Inflammatory macrophage treated with lipopolysaccharide for 1 hour (primary cell): Measurements from ENCODE around the gene HOTAIR.
A peak's percentile ranks its signal among the peaks of the same experiment; 100 is the strongest.

Experiments used
- DNase-seq, 2 donors: peaks; one replicate each; pipeline ENCODE4 v3.0.0-alpha.2; 2020 to 2022

Gene HOTAIR

DNA sequence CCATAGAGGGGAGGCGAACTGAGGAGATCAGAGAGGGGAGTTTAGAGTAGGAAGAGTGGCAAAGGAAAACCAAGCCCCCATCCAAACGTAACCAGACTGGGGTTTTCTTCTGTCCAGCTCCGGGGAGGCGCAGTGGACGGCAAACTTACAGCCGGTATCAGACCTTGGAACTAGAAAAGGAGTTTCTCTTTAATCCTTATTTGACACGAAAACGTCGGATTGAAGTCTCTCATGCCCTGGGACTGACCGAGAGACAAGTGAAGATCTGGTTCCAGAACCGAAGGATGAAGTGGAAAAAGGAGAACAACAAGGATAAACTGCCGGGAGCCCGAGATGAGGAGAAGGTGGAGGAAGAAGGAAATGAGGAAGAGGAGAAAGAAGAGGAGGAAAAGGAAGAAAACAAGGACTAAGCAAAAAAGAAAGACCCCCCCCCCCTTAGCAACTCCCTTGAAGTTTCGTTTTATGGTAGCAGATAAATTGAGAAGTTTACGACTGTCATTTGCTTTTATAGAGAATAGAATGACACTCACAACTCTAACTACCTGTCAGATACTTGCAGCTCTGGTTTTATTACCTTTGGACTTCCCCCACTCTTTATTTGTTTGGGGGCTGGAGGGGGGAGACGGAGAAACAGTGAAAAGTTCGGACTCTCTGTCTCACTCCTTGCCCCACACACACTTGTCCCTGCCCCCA, 36.4 kb upstream of the HOTAIR start:
- no peak for DNase-seq

DNA sequence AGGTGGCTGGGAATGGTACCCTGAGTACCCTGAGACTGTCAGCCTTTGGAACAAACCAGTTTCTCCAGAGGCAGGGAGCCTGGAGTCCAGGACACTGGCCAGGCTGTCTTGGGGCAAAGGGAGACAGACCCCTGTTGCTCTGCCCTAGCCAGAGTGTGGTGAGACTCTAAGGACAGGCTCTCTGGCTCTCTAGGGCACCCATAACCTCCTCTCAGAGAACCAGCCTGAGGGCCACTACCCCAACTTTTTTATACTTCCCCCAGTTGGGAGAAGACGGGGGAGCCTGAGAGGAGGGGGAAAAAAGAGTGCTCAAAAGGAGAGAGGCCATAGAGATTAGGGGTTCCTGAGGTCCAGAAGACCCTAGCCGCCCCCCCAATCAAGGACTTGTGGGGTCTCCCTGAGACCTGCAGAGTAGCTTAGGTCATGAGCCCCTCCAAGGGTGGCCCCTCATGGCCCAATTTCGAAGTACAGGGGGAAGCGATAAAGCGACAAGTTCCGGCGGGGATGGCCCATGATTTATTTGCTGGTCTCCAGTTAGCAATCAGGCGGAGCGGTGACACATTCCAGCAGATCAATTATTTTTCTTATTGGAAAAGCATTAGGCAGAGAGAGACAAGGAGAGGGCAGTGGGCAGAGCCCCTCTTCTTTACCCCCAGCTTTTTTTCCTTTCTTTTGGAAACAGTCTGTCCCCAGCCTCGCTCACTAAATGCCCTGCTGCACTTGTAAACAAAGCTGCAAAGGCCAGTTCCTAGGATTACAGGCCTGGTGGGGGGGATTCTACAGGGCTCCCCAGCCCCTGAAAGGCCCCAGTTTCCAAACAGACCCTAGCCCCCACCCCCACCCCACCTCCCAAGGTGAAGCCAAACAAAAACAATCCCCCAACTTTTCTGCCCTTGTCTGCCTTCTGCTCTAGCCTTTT, 35.6 kb upstream of the HOTAIR start:
- no peak for DNase-seq

DNA sequence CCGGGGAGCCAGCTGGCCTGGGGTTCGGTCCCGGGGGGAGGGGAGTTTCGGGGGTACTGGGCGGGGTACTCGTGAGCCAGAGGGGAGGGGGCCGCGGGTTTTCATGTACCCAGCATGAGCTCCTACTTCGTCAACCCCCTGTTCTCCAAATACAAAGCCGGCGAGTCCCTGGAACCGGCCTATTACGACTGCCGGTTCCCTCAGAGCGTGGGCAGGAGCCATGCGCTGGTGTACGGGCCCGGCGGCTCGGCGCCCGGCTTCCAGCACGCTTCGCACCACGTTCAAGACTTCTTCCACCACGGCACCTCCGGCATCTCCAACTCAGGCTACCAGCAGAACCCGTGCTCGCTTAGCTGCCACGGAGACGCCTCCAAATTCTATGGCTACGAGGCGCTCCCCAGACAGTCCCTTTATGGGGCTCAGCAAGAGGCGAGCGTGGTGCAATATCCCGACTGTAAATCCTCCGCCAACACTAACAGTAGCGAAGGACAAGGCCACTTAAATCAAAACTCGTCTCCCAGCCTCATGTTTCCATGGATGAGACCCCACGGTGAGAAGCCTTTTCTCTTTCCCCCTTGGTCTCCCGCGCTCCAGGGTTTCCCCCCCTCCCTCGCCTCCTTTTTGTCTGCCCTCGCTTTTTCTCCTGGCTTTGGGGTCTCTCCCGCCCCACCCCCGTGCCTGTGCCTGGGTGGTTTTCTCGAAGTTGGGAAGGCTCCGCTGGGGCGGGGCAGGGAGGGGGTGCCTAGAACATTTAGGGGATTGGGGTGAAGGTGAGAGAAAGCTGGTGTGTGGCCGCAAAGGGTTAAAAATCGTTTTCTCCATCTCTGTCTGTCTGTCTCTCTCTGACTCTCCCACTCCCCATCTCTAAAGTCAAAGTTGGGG, 34.7 kb upstream of the HOTAIR start:
- peak; percentile 14 to 24 for DNase-seq

DNA sequence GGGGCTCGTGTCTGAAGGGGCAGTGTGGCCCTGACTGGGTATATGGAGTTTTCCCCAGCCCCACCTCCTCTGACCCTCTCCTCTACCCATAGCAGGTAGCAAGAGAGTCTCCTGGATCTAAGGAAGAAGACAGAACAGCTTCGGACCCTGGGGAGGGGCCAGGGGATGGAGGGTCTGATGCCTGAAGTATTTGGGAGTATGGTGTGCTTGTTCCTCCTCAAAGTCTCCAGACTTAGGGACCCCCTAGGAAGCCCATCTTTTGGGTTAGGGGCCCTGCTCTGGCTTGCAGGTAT, 33.5 kb upstream of the HOTAIR start:
- no peak for DNase-seq

DNA sequence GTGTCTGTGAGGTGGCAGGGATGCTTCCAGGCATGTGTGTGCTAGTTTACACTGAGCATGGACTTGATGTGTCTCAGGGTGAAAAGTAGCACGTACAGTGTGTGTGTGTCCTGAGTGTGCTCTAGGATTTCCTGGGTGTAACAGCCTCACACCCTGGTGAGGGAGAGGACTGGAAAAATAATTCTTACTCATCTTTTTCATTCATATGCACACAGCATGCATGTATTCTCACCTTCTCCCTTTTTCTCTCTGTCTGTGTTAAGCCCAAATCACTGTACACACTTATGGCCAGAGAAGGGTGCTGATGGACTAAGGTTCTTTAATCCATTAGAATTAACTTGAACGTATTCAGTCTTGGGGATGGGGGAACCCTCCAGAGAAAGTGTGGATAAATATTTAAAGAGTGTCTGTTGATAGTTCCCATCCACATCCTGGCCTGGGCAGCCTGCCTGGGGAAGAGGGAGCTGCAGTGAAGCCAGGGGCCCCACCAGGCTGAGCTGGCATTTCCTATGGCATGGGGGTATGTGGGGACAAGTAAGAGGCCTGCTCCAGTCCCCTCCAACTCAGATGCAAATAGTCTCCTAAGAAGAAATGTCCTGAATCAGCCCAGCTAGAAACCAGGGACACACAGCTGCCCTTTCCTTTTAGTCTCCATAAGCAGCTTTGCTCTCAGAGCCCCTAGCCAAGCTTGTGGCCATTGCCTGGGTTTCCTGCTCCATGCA, 32.9 kb upstream of the HOTAIR start:
- no peak for DNase-seq

DNA sequence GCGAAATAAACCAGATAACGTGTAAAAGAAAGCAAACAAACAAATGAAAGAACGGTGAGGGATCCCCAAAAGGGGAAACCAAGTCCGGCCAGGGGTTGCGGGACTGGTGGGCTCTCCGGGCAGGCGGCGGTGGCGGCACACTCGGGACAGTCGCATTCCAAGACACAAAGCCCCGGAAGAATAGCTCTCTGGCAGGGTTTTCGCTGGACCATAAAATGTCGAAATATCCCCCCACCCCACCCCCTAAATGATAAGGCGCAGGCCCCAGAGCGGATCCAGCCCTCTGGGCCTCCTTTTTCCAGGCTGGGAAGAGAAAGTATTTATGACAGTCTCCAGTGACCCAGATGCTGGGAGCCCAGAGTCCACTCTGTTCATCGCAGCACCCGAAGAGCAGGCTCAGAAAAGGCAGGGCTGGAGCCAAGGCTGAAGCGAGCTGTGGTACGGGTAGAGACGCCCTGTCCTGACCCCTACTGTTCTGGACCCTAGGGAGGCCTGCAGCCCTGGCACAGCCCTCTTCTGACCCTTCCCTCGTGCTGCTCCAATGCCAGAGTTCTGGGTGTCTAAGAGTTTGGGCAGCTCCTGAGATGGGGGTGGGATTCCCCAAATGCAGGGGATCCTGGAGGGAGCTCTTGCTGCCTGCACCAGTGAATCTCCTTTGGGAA, 31.9 kb upstream of the HOTAIR start:
- DNase-seq = no peak

DNA sequence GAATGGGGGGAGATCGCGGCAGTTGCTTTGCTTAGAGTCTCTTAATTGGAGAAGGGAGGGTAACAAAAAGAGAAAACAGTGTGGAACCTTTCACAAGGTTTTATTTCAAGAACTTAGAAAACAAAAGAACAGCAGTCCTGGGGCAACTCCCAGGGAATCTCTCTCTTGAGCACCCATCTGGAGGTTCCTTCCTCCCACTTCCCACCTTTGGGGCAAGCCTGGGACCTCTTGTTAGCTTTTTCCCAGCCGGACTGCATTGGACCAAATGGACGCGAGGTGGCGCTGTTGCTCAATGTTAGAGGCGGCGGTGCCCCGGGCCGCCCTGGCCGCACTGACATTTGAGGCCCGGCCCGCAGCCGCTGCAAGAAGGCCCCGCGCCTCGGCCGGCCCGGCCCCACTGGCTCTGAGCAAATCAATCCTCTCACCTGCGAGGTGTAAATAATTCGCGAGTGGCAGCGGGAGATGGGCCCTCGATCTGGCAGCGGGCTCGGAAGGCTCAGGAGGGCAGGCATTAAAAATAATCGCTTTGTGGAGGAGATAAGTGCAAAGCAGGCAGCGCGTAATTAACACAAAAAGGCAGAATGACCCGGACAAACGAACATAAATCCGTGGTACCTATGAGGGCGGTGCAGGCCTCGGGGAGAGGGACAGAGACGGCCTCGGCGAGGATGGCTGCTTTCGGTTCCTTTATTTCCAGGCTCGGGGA, 31.3 kb upstream of the HOTAIR start:
- peak; percentile 61 to 97 for DNase-seq

DNA sequence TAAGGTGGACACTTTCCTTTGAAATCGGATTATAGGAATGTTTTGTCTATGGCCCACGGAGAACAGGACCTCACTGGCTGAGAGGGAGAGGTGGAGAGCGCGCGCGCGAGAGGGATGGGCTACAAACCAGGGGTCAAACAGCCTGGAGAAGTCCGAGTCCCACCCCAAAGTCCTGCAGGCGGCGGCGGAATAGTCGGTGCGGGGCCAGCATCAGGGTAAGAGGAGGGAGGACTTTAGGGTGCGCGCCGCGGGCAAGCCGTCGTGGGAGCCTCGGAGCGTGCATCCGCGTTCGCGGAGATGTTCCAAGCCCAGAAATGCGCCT, 30.7 kb upstream of the HOTAIR start:
- DNase-seq = no peak

DNA sequence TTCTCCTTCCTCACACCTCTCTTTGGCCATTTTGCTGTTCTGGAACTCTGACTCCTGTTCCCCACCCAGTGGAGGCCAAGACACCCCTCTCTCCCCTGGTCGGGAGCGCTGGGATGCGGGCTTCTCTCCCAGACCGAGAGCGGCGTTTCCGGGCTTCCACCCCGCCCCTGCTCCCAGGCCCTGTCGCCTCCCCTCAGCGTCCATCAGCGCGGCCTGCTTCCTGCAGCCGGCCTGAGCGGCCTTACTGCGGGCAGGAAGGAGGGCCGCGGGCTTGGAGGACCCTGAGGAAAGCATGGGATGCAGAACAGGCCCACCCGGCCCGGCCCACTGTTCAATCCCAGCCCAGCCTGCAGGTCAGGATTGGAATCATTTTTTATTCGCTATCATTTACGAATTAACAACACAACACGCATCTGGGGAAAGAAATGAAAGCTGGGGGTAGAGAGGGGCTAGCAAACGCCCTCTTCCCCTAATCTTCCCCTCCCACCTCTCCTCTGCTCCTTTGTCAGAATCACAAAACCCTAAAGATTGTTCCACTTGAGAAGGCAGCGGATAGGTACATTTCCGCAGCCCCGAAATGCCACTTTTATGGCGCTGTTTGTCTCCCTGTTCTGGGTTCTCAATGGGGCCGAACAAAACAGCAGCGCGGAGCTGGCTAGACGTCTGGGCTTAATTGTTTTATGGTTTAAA, 30.2 kb upstream of the HOTAIR start:
- no peak for DNase-seq

DNA sequence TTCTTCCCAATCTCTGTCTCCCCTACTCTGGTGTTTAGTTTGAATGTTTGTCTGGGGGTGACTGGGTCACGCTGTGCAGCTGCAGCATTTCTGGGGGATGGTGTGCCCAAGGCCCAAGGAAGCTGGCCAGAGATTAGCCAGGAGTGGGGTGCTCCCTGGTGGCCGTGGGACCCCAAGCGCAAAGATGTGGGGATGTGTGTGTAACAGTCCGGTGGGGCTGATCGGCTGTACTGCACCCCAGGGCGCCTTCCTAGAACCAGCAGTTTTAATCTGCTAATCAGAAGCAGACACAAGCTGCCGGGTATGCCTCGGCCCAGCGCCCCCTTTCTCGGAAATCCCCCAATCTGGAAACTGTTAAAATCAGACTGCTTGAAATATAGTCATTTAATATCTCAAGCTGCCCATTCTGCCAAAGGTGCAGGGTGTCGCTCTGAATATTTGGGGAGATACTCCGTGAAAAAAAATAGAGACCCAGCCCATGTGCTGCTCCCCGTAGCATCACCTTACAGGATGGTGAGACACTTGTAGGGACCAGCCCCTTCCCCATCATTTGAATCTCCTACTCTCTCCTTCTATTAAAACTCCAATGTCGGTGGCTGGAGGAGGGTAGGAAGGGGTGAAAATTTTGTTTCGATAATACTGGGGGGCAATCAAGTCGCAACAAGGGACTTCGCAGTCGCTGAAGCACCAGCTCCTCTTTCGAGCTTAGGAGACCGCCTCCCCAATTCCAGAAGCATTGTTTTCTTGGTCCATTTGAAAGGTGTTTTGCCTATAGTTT, 29.5 kb upstream of the HOTAIR start:
- no peak for DNase-seq

DNA sequence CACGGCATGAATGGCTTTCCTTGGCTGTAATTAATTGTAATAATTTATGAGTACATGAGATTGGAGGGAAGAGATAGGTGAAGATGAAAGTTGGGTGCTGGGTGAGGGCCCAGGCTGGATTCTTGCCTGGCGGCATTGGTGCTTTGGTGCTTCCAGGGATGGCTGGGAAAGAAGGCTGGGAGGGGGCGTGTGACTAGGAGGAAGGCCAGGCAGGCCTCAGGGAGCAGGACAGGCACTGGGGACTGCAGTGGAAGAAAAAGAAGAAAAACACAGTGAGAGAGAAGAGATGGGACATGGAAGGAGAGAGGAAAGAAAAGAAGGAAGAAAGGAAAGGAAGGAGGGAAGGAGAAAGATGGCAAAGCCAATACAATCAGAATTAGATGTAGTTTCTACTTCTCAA, 28.9 kb upstream of the HOTAIR start:
- no peak for DNase-seq

DNA sequence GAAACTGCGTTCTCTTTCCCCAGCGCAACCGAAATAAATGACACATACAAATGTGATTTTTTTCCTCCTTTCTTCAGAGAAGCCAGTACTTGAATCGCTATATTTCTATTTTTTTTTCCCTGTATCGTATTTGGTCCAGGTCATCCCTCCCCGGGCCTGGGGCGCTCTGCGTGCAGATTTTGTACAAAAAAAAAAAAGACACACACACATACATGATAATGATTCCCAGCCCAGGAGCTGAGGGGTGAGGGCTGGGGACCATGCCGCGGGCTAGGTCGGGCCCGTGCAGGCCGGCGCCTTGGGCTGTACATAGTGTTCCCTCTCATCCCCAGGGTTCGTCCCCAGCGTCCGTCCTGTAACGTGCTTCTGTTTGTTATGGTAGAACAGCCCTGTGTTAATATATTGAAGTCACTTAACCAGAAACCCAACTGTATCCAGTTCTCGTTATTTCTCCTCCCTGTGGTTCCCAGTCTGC, 28.2 kb upstream of the HOTAIR start:
- DNase-seq = no peak

DNA sequence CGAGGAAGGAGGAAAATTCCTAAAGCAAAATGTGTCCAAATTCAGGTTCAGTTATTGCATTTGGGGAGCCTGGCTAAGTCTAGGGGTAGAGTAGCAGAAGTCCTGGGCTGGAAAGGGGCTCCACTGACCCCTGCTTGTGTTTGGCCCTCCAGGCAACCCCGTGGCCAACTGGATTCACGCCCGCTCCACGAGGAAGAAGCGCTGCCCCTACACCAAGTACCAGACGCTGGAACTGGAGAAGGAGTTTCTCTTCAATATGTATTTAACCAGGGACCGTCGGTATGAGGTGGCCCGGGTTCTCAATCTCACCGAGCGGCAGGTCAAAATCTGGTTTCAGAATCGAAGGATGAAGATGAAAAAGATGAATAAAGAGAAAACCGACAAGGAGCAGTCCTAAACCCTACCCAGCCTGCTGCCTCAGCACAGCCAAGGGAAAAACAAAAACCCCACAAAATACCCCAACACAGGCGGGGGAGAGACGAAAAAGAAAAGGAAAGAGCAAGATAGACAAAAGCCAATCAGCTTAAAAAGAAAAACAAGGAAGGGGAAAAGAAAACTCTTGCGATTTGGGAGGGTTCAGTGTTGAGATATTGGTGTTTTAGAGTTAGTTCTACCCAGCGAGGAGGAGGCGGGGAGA, 27.6 kb upstream of the HOTAIR start:
- no peak for DNase-seq

DNA sequence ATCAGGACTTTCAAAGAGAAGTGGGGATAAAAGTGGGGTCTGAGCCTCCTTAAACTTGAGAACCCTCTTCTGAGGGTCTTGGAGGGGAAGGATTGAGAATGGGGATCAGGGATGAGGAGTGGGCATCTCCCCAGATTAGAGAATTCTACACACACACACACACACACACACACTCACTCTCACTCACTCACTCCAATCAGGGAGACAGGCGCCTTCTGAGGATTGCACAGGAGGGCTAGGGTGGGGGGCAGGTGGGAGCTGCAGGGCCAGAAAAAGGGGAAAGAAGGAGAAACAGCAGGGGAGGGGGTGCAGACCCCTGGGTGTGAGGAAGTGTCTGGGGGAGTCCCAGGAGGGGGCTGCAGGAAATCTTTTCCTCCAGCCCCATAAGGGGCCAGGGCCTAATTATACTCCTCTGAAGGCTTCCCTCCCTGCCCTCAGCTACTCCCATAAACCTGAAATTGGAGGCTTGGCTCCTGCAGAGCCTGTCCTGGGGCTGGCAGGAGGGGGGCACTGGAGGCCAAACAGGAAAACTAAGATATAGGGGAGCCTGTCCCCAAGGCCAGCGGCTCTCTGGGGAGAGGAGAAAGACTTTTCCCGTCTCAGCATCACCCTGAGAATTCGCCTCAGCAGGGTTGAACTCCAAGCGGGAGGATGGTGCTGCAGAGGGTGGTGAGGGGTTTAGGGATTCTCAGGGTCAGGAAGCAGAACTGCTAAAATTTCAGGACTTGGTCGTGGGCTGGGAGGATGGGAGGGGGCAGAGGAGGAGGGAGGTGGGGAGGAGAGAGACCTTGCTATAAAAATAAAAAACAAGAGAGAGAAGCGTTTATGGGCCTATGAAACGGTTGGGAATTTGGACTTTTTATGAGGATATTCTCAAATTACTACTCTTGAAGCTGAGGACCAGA, 26.8 kb upstream of the HOTAIR start:
- DNase-seq = no peak

DNA sequence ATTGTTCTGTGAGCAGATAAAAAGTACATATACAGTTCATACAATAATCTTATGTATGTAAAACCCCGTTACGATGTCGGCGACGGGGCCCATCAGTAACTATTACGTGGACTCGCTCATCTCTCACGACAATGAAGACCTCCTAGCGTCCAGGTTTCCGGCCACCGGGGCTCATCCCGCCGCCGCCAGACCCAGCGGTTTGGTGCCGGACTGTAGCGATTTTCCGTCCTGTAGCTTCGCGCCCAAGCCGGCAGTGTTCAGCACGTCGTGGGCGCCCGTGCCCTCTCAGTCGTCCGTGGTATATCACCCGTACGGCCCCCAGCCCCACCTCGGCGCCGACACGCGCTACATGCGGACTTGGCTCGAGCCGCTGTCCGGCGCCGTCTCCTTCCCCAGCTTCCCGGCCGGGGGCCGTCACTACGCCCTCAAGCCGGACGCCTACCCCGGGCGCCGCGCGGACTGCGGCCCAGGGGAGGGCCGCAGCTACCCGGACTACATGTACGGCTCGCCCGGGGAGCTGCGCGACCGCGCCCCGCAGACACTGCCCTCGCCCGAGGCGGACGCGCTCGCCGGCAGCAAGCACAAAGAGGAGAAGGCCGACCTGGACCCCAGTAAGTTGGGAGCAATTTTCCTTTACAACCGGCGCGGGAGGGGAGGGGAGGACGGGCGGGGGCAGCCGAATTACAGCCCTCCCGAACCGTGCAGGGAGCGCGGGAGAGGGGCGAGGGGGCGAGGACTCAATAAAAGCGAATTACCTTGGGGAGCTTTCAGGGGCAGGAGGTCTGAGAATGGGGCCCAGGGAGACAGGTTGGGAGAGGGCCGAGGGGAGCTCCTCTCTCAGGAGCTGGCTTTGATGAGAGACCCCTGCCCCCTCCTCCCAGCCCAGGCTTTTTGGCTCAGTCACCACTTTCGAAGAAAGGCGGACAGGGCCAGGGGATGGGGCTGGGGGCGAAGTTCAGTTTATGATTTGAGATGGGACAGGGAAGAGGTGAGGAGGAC, 25.7 kb upstream of the HOTAIR start, which contains the start of gene HOXC9:
TSS of gene HOXC9 (plus strand) at position 46 of the 999 bp plus-strand sequence. CDS start at position 74, 28 bp downstream.
- DNase-seq = no peak

DNA sequence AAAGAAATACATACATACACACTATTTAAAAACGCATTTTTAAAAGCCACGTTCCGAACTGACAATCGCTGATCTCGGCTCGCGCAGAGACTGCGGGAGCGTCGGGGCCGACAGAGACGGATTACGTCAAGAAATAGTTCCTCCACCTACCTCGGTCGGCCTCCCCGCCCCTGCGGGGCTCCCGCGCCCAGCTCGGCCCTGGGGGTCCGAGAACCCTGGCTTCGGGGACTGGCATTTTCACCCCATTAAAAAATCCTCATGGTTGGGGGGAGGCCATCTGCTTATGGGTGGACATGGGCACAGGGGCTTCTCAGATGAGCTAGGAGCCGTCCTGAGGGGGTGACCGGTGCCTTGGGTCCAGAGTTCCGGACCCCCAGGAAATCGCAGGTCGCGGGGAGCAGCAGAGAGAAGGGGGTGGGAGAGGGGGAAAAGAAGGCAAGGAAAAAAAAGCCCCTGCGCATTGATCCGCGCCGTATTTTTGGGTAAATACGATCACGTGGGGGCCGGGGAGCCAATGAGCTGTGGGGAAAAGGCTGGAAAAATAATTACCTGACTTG, 24.9 kb upstream of the HOTAIR start:
- DNase-seq = no peak

DNA sequence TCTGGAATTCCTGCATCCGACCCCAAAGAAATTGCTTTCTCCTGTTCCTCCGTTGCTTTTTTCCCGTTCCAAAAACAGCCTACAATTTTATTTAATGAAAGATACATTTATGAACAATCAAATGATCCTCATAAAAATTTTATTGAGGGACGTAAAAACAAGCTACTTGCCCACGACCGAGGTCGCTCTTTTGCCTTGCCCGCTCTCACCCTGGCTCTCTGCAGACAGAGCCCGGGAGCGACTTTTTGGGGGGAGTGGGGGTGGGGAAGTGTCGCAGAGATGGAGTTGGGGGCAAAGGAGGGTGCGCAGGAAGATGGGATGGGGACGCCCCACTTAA, 24.1 kb upstream of the HOTAIR start:
- no peak for DNase-seq
